GM13977 (cell line): ENCODE measurements around the gene SMIM14.
A peak's percentile ranks its signal among the peaks of the same experiment; 100 is the strongest.
"Not testable (repeated sequence)": the region's sequence is repeated elsewhere in the genome, so short reads cannot be mapped to it uniquely, and the experiment has no call there.

ENCODE experiments used
- DNase-seq: peaks from one replicate; pipeline ENCODE4 v3.0.0; 2012; ENCODE audit warnings: low spot score
- in situ Hi-C: fragments of 300-500 bp; cut with MboI; formaldehyde crosslinking; loops from one replicate; pipeline ENCODE4 v1.12.0; 2022; ENCODE audit warnings: low sequenced_read_pairs, low pct_unique_long_range_greater_than_20kb, mixed read lengths, inconsistent platforms; ENCODE audit not compliant: unreplicated experiment
- TF ChIP-seq, protein P1 (sequence below): IDR thresholded peaks from 2 replicates; pipeline ENCODE4 v1.5.1; 2012; ENCODE audit warnings: mild to moderate bottlenecking, control low read depth; ENCODE audit not compliant: insufficient read depth; ENCODE audit errors: extremely low read depth, missing control alignments

The SMIM14 gene

DNA sequence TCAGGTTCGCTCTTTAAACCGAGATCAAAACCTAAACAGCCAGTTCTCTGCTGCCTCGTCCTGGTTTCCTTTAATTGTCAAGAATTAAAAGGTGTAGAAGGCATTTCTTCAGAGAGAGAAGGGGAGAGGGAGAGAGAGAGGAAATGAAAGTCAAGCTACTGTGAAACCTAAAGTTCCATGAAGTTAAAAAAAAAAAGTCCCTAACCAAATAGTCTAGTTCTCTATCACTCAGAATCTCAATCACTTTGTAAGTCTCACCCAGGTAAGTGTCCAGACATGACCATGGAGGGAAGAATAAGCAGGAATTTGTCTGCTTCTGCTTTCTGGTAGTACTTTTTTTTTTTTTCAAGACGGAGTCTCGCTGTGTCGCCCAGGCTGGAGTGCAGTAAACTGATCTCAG lies 18.8 kb upstream of the SMIM14 start:
- in situ Hi-C loops = no loop called here
- peak; percentile 58 for DNase-seq
- TF ChIP-seq, protein P1, sequence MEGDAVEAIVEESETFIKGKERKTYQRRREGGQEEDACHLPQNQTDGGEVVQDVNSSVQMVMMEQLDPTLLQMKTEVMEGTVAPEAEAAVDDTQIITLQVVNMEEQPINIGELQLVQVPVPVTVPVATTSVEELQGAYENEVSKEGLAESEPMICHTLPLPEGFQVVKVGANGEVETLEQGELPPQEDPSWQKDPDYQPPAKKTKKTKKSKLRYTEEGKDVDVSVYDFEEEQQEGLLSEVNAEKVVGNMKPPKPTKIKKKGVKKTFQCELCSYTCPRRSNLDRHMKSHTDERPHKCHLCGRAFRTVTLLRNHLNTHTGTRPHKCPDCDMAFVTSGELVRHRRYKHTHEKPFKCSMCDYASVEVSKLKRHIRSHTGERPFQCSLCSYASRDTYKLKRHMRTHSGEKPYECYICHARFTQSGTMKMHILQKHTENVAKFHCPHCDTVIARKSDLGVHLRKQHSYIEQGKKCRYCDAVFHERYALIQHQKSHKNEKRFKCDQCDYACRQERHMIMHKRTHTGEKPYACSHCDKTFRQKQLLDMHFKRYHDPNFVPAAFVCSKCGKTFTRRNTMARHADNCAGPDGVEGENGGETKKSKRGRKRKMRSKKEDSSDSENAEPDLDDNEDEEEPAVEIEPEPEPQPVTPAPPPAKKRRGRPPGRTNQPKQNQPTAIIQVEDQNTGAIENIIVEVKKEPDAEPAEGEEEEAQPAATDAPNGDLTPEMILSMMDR = no peak

DNA sequence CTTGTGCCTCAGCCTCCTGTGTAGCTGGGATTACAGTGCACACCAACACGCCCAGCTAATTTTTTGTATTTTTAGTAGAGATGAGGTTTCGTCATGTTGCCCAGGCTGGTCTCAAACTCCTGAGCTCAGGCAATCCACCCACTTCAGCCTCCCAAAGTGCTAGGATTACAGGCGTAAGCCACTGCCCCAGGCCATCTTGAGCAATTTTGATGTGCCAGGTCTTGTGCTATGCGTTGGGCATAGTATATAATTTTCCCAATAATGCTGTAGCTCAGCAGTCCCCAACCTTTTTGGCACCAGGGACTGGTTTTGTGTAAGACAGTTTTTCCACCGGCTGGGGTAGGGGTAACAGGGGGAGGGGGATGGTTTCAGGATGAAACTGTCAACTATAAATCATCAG lies 18.0 kb upstream of the SMIM14 start:
- in situ Hi-C loops, DNase-seq: not testable (repeated sequence)

DNA sequence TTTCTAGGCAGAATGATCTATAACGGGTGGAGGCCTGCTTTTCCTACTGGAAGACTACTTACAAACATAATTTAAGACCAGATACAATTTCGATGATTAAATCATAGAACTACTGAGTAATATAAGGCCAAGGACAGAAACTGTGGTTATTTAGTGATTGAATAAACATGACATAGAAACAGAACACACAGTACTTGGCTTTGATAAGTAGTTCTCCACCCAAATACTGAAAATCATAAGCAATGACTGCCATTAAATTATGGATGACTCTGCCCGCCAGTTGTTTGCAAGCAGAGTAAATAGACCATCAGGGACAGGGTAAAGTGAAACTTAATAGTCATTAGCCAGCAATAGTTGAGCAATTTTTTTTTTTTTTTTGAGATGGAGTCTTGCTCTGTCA lies 17.2 kb upstream of the SMIM14 start:
- peak; percentile 45 for DNase-seq
- TF ChIP-seq, protein P1 = no peak
- in situ Hi-C loops = no loop called here

DNA sequence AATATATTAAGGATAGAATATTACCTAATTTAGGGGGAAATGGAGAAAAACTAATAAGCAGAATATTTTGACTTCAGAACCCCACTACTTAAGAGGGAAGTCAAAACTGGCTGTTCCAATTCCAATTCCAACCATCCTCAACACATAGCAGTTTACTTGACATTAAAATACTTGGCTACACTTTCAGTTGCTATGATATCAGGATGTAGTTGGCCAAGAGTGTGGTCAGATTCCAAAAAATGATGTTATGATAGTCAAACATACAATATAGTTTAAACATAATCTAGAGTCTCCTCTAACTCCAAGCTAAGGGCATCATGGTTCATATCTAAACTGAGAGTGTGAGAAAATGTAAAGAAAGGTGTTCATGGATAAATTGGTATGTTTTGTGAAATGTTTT lies 16.5 kb upstream of the SMIM14 start:
- TF ChIP-seq, protein P1 = no peak
- no peak for DNase-seq
- in situ Hi-C loops = no loop called here

DNA sequence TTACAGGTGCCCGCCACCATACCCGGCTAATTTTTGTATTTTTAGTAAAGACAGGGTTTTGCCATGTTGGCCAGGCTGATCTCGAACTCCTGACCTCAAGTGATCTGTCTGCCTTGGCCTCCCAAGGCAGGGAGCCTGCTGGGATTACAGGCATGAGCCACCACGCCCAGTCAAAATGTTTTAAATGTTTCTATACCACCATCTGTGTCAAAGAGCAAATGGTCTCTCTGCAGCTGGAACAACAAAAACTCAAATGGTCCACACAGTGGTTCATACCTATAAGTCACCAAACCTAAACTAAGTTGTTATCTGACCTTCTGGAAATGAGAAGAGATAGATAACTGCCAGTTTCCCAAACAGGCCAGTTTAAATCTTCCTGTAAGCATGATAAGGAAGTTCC lies 12.9 kb upstream of the SMIM14 start:
- in situ Hi-C loops, DNase-seq: not testable (repeated sequence)

- no peak for DNase-seq
- in situ Hi-C loops = no loop called here
Measured at GRCh38 chr4:39649639-39650265, 11.1 kb upstream of the SMIM14 start.

DNA sequence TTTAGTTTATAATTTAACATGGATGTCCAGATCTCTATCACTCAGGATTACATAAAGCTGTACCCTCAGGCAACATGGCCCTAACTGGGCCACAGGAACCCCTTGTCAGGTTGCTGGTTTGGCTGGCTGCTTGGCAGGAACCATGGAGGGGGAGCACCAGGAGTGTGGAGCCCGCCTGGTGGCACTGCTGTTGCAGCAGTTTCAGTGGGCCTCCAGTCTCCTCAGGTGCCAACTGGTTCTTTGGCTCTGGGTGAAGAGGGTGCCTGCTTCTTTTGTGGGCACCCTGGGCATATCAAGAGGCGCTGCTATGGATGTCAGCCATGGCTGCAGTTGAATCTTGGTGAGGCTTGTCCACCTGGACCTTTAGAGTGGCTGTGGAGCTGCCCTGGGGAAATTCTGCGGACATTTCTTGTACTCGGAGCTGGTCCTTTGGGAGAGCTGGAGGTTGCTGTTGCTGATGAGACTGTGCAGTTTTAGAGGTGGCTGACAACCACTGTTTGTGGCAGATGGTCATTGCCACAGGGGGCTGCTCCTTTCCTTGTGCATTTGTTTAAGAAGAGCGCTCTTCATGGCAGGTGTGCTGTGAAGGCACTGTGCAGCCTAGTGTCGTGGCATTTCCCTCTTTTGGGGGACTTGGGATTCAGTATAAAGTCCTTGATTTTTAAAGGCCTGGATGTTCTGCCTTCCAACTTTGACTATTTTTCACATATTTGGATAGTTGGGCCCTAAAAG lies 10.3 kb upstream of the SMIM14 start:
- in situ Hi-C loops = no loop called here
- DNase-seq = no peak
- TF ChIP-seq, protein P1 = no peak

More at GRCh38 chr4:39649639-39650265, 11.1 kb upstream of the SMIM14 start:
- TF ChIP-seq, protein P1 = no peak
